K562 (cell line): ENCODE results near the gene MLF1. TPM values are rescaled to one million over a fixed set of nuclear protein-coding genes. Genes with fewer than 3 reads are reported as not detected.

Source experiments
- FOXJ3 ChIP-seq: sonication (generic); formaldehyde crosslinking; IDR thresholded peaks from 2 replicates; pipeline ENCODE4 v1.4.0; 2020; ENCODE audit warnings: mild to moderate bottlenecking, missing genetic modification reagents
- GABPB1 ChIP-seq: sonication (generic); formaldehyde crosslinking; IDR thresholded peaks from 2 replicates; pipeline ENCODE4 v1.8.0; 2022; ENCODE audit warnings: mild to moderate bottlenecking, missing genetic modification reagents
- POLR2G ChIP-seq: fragments of 200-400 bp; formaldehyde crosslinking; IDR thresholded peaks from 2 replicates; pipeline ENCODE4 v1.6.1; 2017; ENCODE audit warnings: low read depth, mild to moderate bottlenecking, antibody characterized with exemption, low read length, moderate library complexity
- POLR2H ChIP-seq: IDR thresholded peaks from 2 replicates; pipeline ENCODE4 v1.6.1; 2016; ENCODE audit warnings: missing genetic modification characterization, low read depth, mild to moderate bottlenecking, control low read depth, missing compliant biosample characterization, moderate library complexity
- PTBP1 ChIP-seq: fragments of 200-400 bp; formaldehyde crosslinking; IDR thresholded peaks from 2 replicates; pipeline ENCODE4 v1.6.1; 2017; ENCODE audit warnings: low read depth, low read length
- SNIP1 ChIP-seq: fragments of 450-650 bp; IDR thresholded peaks from 2 replicates; pipeline ENCODE4 v1.7.1; 2017; ENCODE audit warnings: low read depth, mild to moderate bottlenecking
- SP1 ChIP-seq: sonication (generic); formaldehyde crosslinking; IDR thresholded peaks from 2 replicates; pipeline ENCODE4 v1.8.1; 2022; ENCODE audit warnings: mild to moderate bottlenecking, missing genetic modification reagents
- ZNF184 ChIP-seq: sonication (generic); formaldehyde crosslinking; IDR thresholded peaks from 2 replicates; pipeline ENCODE4 v1.5.0; 2020; ENCODE audit warnings: missing genetic modification reagents
- ZNF24 ChIP-seq: fragments of 450-650 bp; IDR thresholded peaks from 2 replicates; pipeline ENCODE4 v1.6.1; 2016
- polyA plus RNA-seq, 8 experiments: library from polyadenylated mRNA; depleted of rRNA in 4 of 8; stranded (reverse) in 5 of 8; unstranded in 3 of 8; fragments of >200 nt; fragmentation: Nextera tagmentation in 2 of 8; fragmentation: Illumina TruSeq in 1 of 8; extraction: Ambion mirVana in 2 of 8; extraction: Trizol in 1 of 8; gene quantifications; 2 replicates each; pipeline versions ENCODE4 v1.2.1 to v1.2.3, GENCODE V29; 2011 to 2014; ENCODE audit warnings: inconsistent platforms in 1 of 8, missing spikeins in 1 of 8
- total RNA-seq, 7 experiments: library from RNA; depleted of rRNA in 6 of 7; stranded (reverse); fragments of >200 nt in 6 of 7; fragmentation: Illumina TruSeq in 2 of 7; extraction: Trizol in 2 of 7; gene quantifications; 2 replicates each; pipeline versions ENCODE4 v1.2.1 to v1.2.3, GENCODE V29; 2011 to 2021; ENCODE audit warnings: low replicate concordance in 1 of 7
- TF ChIP-seq, protein P1 (sequence below): conservative IDR thresholded peaks from 2 replicates; pipeline ENCODE4 v1.6.1; 2011; ENCODE audit warnings: low read depth, mild to moderate bottlenecking, low read length; ENCODE audit not compliant: control insufficient read depth
- TF ChIP-seq, protein P2 (sequence below): fragments of 450-650 bp; IDR thresholded peaks from 2 replicates; pipeline ENCODE4 v1.6.1; 2016; ENCODE audit warnings: antibody characterized with exemption
- TF ChIP-seq, protein P3 (sequence below): IDR thresholded peaks from 3 replicates; pipeline ENCODE4 v1.6.1; 2011; ENCODE audit warnings: borderline replicate concordance, mild to moderate bottlenecking, moderate library complexity; ENCODE audit not compliant: insufficient read length; ENCODE audit errors: extremely low read depth
- TF ChIP-seq, protein P4 (sequence below): sonication (generic); formaldehyde crosslinking; IDR thresholded peaks from 2 replicates; pipeline ENCODE4 v1.8.0; 2022; ENCODE audit warnings: missing genetic modification reagents, mild to moderate bottlenecking, borderline replicate concordance

Gene MLF1
- total and polyA plus RNA-seq, 9 of the 15 experiments (the other 6 are each of a cell fraction or from before 2014, with no cell fraction given), result 20.4 to 71.0 (median 27.1) TPM

DNA sequence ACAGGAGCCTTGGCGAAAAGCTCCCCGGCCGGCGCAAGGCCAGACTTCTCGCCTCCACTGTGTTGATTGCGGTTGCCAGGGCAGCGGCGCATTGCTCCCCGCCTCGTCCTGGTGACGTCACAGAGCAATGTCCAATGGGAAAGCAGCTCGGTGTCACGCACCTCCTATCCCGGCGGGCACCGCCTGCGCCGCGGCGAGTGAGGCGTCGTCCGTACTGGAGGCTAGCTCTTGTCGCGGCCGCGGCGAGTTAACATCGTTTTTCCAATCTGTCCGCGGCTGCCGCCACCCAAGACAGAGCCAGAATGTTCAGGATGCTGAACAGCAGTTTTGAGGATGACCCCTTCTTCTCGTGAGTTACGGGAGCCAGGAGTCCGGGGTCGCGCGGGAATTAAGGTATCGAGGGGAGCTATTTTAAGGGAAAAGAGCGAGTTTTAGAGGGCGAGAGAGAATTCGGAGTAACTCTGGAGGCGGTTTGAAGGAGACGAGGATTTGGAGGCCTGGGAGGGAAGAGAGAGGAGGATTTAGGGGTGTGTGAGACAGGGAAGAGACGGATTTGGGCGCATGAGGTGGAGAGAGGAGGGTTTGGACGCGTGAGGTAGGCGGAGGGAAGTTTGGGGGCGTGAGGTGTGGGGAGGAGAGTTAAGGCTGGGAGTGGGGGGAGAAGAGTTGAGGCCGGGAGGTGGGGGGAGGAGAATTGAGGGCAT, at the start of gene MLF1 (continued):
- TF ChIP-seq SNIP1, result no peak
- TF ChIP-seq ZNF184 (CRISPR knock-in tag), result no peak
- TF ChIP-seq POLR2G, result peak; percentile 87
- no peak for TF ChIP-seq PTBP1
- TF ChIP-seq, protein P1, sequence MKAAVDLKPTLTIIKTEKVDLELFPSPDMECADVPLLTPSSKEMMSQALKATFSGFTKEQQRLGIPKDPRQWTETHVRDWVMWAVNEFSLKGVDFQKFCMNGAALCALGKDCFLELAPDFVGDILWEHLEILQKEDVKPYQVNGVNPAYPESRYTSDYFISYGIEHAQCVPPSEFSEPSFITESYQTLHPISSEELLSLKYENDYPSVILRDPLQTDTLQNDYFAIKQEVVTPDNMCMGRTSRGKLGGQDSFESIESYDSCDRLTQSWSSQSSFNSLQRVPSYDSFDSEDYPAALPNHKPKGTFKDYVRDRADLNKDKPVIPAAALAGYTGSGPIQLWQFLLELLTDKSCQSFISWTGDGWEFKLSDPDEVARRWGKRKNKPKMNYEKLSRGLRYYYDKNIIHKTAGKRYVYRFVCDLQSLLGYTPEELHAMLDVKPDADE, result no peak
- peak; percentile 53; the same call in 1 of the 2 replicates for TF ChIP-seq GABPB1 (CRISPR knock-in tag)
- TF ChIP-seq, protein P2, sequence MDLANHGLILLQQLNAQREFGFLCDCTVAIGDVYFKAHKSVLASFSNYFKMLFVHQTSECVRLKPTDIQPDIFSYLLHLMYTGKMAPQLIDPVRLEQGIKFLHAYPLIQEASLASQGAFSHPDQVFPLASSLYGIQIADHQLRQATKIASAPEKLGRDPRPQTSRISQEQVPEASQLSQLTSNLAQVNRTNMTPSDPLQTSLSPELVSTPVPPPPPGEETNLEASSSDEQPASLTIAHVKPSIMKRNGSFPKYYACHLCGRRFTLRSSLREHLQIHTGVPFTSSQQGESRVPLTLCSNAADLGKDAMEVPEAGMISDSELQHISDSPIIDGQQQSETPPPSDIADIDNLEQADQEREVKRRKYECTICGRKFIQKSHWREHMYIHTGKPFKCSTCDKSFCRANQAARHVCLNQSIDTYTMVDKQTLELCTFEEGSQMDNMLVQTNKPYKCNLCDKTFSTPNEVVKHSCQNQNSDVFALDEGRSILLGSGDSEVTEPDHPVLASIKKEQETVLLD, result no peak
- TF ChIP-seq, protein P3, sequence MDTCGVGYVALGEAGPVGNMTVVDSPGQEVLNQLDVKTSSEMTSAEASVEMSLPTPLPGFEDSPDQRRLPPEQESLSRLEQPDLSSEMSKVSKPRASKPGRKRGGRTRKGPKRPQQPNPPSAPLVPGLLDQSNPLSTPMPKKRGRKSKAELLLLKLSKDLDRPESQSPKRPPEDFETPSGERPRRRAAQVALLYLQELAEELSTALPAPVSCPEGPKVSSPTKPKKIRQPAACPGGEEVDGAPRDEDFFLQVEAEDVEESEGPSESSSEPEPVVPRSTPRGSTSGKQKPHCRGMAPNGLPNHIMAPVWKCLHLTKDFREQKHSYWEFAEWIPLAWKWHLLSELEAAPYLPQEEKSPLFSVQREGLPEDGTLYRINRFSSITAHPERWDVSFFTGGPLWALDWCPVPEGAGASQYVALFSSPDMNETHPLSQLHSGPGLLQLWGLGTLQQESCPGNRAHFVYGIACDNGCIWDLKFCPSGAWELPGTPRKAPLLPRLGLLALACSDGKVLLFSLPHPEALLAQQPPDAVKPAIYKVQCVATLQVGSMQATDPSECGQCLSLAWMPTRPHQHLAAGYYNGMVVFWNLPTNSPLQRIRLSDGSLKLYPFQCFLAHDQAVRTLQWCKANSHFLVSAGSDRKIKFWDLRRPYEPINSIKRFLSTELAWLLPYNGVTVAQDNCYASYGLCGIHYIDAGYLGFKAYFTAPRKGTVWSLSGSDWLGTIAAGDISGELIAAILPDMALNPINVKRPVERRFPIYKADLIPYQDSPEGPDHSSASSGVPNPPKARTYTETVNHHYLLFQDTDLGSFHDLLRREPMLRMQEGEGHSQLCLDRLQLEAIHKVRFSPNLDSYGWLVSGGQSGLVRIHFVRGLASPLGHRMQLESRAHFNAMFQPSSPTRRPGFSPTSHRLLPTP, result no peak
- TF ChIP-seq, protein P4, sequence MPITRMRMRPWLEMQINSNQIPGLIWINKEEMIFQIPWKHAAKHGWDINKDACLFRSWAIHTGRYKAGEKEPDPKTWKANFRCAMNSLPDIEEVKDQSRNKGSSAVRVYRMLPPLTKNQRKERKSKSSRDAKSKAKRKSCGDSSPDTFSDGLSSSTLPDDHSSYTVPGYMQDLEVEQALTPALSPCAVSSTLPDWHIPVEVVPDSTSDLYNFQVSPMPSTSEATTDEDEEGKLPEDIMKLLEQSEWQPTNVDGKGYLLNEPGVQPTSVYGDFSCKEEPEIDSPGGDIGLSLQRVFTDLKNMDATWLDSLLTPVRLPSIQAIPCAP (CRISPR knock-in tag), result no peak
- peak; percentile 28; the same call in 1 of the 2 replicates for TF ChIP-seq ZNF24
- TF ChIP-seq FOXJ3 (CRISPR knock-in tag), result peak; percentile 99
- TF ChIP-seq SP1 (CRISPR knock-in tag), result peak; percentile 70
- TF ChIP-seq POLR2H (tag), result no peak
